A549 (cell line): ENCODE data around the gene KIF5C.

Experiments used
- HES2 ChIP-seq: fragments of >200 bp; sonication (Bioruptor Twin); formaldehyde crosslinking; IDR thresholded peaks from 2 replicates; pipeline ENCODE4 v1.6.1; 2016
- POLR2A ChIP-seq: IDR thresholded peaks from 2 replicates; pipeline ENCODE4 v1.6.1; 2012; ENCODE audit warnings: mild to moderate bottlenecking, low read length
- SMC3 ChIP-seq: fragments of >200 bp; sonication (Bioruptor Twin); formaldehyde crosslinking; IDR thresholded peaks from 3 replicates; pipeline ENCODE4 v1.6.1; 2018; ENCODE audit warnings: inconsistent platforms
- TF ChIP-seq, protein P1 (sequence below): fragments of 450-650 bp; IDR thresholded peaks from 2 replicates; pipeline ENCODE4 v1.6.1; 2014; ENCODE audit warnings: antibody characterized with exemption

GRCh38 chr2:148955798-148956197, 80.8 kb downstream of the KIF5C start:
- TF ChIP-seq HES2 = no peak
- TF ChIP-seq POLR2A = no peak
- TF ChIP-seq, protein P1, sequence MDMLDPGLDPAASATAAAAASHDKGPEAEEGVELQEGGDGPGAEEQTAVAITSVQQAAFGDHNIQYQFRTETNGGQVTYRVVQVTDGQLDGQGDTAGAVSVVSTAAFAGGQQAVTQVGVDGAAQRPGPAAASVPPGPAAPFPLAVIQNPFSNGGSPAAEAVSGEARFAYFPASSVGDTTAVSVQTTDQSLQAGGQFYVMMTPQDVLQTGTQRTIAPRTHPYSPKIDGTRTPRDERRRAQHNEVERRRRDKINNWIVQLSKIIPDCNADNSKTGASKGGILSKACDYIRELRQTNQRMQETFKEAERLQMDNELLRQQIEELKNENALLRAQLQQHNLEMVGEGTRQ = no peak
- TF ChIP-seq SMC3 = no peak
